Mesendoderm (in vitro differentiated cells): ENCODE data around the gene AHRR.
"Not testable (repeated sequence)": the region's sequence is repeated elsewhere in the genome, so short reads cannot be mapped to it uniquely, and the experiment has no call there.

Experiments
- DNase-seq: peaks from one replicate; pipeline ENCODE4 v3.0.0; 2013
- H2AK5ac ChIP-seq: 2 replicates; pipeline ENCODE4 v1.6.1; 2013; ENCODE audit warnings: low read length, inconsistent platforms
- H2BK120ac ChIP-seq: 2 replicates; pipeline ENCODE4 v1.6.1; 2013; ENCODE audit warnings: low read depth, mild to moderate bottlenecking, low read length, moderate library complexity, mixed read lengths
- H2BK15ac ChIP-seq: replicated peaks from 2 replicates; pipeline ENCODE4 v1.6.1; 2013; ENCODE audit warnings: low read depth, mild to moderate bottlenecking, moderate library complexity
- H2BK5ac ChIP-seq: 2 replicates; pipeline ENCODE4 v1.6.1; 2013; ENCODE audit warnings: low read length, inconsistent platforms
- H3K18ac ChIP-seq: 2 replicates; pipeline ENCODE4 v1.6.1; 2013; ENCODE audit warnings: mild to moderate bottlenecking, low read length, mixed read lengths
- H3K23ac ChIP-seq: one replicate; pipeline ENCODE4 v1.6.1; 2013; ENCODE audit warnings: low read length
- H3K27ac ChIP-seq: 2 replicates; pipeline ENCODE4 v1.5.1; 2013; ENCODE audit warnings: low read depth, mild to moderate bottlenecking, inconsistent platforms, low read length, moderate library complexity
- H3K27me3 ChIP-seq: 2 replicates; pipeline ENCODE4 v1.6.1; 2013; ENCODE audit warnings: low read length, control low read depth, mild to moderate bottlenecking, inconsistent platforms; ENCODE audit not compliant: insufficient read depth, poor library complexity
- H3K36me3 ChIP-seq: 2 replicates; pipeline ENCODE4 v1.6.1; 2013; ENCODE audit warnings: low read length, inconsistent platforms; ENCODE audit not compliant: control insufficient read depth, insufficient read depth
- H3K4ac ChIP-seq: one replicate; pipeline ENCODE4 v1.6.1; 2013; ENCODE audit warnings: low read depth, mild to moderate bottlenecking, low read length, moderate library complexity
- H3K4me1 ChIP-seq: 2 replicates; pipeline ENCODE4 v1.6.1; 2013; ENCODE audit warnings: low read depth, low read length, inconsistent platforms; ENCODE audit not compliant: control insufficient read depth
- H3K4me2 ChIP-seq: 2 replicates; pipeline ENCODE4 v1.6.1; 2013; ENCODE audit warnings: low read length
- H3K4me3 ChIP-seq: 2 replicates; pipeline ENCODE4 v1.5.1; 2013; ENCODE audit warnings: mild to moderate bottlenecking, low read length
- H3K56ac ChIP-seq: one replicate; pipeline ENCODE4 v1.6.1; 2013; ENCODE audit warnings: low read length
- H3K79me1 ChIP-seq: 2 replicates; pipeline ENCODE4 v1.6.1; 2013; ENCODE audit warnings: low read length, inconsistent platforms
- H3K79me2 ChIP-seq: 2 replicates; pipeline ENCODE4 v1.6.1; 2013; ENCODE audit warnings: mild to moderate bottlenecking, low read length; ENCODE audit not compliant: control insufficient read depth, insufficient read depth
- H3K9ac ChIP-seq: 2 replicates; pipeline ENCODE4 v1.6.1; 2013; ENCODE audit warnings: low read length, inconsistent platforms
- H4K5ac ChIP-seq: one replicate; pipeline ENCODE4 v1.6.1; 2013; ENCODE audit warnings: low read length
- H4K8ac ChIP-seq: one replicate; pipeline ENCODE4 v1.6.1; 2013; ENCODE audit warnings: low read depth, mild to moderate bottlenecking, control low read depth, low read length, moderate library complexity
- WGBS: extraction: QIAGEN DNeasy Blood & Tissue Kit; methylation state at CpG from one replicate; pipeline ENCODE4 v1.1.7; 2013; ENCODE audit warnings: low lambda C conversion rate, missing lambda C conversion rate; ENCODE audit not compliant: insufficient coverage; ENCODE audit errors: extremely low coverage; 5-methylcytosine and 5-hydroxymethylcytosine counted together

The AHRR gene

DNA sequence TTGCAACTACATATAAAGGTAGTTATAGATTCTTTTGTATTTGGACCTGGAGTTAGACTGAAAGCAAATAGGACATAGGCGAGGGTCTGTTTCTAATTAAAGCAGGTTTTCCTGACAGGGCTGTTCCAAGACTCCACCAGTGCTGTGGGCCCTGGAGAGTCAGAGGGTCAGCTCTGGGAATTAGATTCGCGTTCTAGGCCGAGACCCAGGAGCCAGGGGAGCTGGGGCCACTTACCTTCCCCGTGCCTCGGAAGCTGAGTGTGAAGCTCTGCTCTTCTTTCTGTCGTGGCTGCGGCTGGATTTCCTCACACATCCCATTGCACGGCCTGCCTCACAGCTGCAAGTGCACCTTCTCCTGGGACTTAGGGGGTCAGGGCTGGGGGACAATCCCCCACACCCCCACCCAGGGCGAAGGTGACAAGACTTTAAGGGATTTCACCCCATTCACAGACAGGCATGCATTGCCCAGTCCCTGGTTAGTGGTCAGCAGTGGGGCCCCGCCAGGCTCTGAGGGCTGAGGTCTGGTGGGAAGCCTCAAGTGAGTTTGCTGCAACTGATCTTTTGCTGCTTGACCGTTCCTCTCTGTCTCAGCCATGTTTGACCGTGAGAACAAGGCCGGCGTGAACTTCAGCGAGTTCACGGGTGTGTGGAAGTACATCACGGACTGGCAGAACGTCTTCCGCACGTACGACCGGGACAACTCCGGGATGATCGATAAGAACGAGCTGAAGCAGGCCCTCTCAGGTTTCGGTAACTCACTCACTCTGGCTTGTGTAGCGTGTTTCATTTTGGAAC, 15.3 kb upstream of the AHRR start:
- Histone ChIP-seq H2BK15ac (no peak overlapping the region), H3K4ac (no peak overlapping the region), H3K27ac (no peak overlapping the region), H3K56ac (no peak overlapping the region), H3K4me1 (no peaks in the 10 kb centered on the region), H2AK5ac (no peak overlapping the region), H4K8ac (no peak overlapping the region), H3K36me3 (peaks cover 1% of the 10 kb centered on the region), H3K79me2 (no peaks in the 10 kb centered on the region), H4K5ac (no peak overlapping the region), H3K18ac (no peak overlapping the region), H3K79me1 (peaks cover 4% of the 10 kb centered on the region), H2BK5ac (no peak overlapping the region), H3K4me3 (no peak overlapping the region), H3K23ac (no peak overlapping the region), H3K27me3 (no peaks in the 10 kb centered on the region), H2BK120ac (no peak overlapping the region), H3K4me2 (no peak overlapping the region), H3K9ac (no peak overlapping the region)
- no peak for DNase-seq
- WGBS, result no CpG with 5 or more reads among the region's 28 CpGs

- H3K18ac ChIP-seq, result no peak overlapping the region
- no peak overlapping the region for H2BK5ac ChIP-seq
- no peaks in the 10 kb centered on the region for H3K79me2 ChIP-seq
- no peak overlapping the region for H3K23ac ChIP-seq
- H3K4me3 ChIP-seq, result no peak overlapping the region
- H2BK15ac ChIP-seq, result no peak overlapping the region
- no peak overlapping the region for H3K27ac ChIP-seq
- no peak overlapping the region for H3K4me2 ChIP-seq
- no peak overlapping the region for H3K56ac ChIP-seq
- H3K4ac ChIP-seq, result no peak overlapping the region
- no peak overlapping the region for H4K8ac ChIP-seq
- DNase-seq, result no peak
- H3K36me3 ChIP-seq, result peaks cover 1% of the 10 kb centered on the region
- H2BK120ac ChIP-seq, result no peak overlapping the region
- H4K5ac ChIP-seq, result no peak overlapping the region
- no peaks in the 10 kb centered on the region for H3K4me1 ChIP-seq
- peaks cover 4% of the 10 kb centered on the region for H3K79me1 ChIP-seq
- no peak overlapping the region for H3K9ac ChIP-seq
- WGBS, result no CpG with 5 or more reads among the region's 26 CpGs
- no peak overlapping the region for H2AK5ac ChIP-seq
- no peaks in the 10 kb centered on the region for H3K27me3 ChIP-seq
Observed at GRCh38 chr5:307306-307705, 14.2 kb upstream of the AHRR start.

DNA sequence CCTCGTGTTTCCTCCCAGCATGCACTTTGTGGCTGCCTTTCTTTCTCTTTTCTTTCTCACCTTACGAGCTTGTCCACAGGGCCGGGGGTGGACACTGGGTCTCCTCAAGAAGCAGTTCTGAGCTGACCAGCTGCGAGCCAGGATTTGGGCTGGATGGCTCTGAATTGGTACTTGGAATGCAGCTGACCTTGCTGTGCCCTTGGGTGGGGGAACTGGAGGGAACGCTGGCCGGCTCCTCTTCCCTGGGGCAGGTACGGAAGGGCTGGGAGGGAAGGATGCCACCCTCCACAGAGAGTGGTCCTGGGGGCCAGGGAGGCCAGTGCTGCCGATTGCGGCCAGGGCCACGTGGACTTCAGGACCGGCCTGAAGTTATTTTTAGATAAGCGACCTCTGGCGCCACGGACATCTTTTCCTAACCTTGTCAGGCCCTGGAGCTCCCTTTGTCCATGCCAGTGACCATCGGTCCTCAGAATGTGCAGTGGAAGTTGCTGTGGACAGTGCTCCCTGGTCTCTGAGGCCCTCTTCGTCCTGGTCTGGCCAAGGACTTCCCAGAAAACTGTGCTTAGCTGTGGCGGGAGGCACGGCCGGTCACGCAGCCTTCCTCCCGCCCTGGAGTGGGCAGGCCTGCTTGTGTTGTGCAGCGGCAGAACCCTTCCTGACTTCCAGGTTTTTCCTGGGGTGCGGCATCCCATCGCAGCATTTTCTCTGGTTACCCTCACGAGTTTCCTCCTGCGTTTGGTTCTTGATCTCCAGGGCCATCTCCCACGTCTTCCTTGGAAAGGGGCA, 13.5 kb upstream of the AHRR start:
- H3K79me2 ChIP-seq, result no peaks in the 10 kb centered on the region
- H3K36me3 ChIP-seq, result peaks cover 1% of the 10 kb centered on the region
- H3K79me1 ChIP-seq, result peaks cover 4% of the 10 kb centered on the region
- H3K27me3 ChIP-seq, result no peaks in the 10 kb centered on the region
- no peak overlapping the region for H4K5ac ChIP-seq
- H2BK15ac ChIP-seq, result no peak overlapping the region
- H3K4me3 ChIP-seq, result no peak overlapping the region
- no peak overlapping the region for H3K4ac ChIP-seq
- H4K8ac ChIP-seq, result no peak overlapping the region
- no peak overlapping the region for H3K9ac ChIP-seq
- no peaks in the 10 kb centered on the region for H3K4me1 ChIP-seq
- no peak overlapping the region for H2BK120ac ChIP-seq
- no peak for DNase-seq
- H3K4me2 ChIP-seq, result no peak overlapping the region
- H3K27ac ChIP-seq, result no peak overlapping the region
- H2AK5ac ChIP-seq, result no peak overlapping the region
- no peak overlapping the region for H2BK5ac ChIP-seq
- no peak overlapping the region for H3K23ac ChIP-seq
- H3K18ac ChIP-seq, result no peak overlapping the region
- H3K56ac ChIP-seq, result no peak overlapping the region
- no CpG with 5 or more reads among the region's 27 CpGs for WGBS

DNA sequence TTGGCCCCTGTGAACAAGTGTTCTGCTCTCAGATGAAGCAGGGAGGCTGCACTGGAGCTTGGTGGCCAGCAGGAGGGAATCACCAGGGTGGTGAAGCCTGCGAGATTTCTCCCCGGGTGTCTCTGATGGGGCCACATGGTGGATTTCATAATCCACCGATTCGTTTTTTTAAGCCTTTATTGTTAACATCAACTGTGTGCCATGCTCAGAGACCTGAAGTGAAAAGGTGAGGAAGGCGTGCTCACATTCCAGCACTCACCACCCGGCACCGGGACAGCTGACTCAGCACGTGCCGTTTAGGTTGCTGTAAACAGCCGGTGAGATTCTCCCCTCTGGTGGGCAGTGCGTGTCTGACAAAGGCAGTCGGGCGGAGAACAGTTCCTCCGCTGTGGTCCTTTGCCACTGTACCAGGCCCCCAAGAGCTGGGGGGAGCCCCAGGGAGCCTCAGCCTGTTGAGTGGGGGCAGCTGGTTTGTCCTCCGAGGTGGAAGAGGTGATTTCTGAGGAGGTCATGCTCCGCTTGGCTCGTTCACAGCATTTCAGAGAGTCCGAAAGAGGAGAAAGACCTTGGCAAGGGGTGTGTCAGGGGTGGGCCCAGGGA, 12.7 kb upstream of the AHRR start:
- Histone ChIP-seq H3K27me3 (no peaks in the 10 kb centered on the region), H3K9ac (no peak overlapping the region), H3K79me1 (peaks cover 4% of the 10 kb centered on the region), H3K27ac (no peak overlapping the region), H3K36me3 (peaks cover 1% of the 10 kb centered on the region), H3K4me1 (no peaks in the 10 kb centered on the region), H3K18ac (no peak overlapping the region), H3K79me2 (no peaks in the 10 kb centered on the region), H3K23ac (no peak overlapping the region), H3K4me3 (no peak overlapping the region), H3K4ac (no peak overlapping the region), H3K56ac (no peak overlapping the region), H2BK120ac (no peak overlapping the region), H4K5ac (no peak overlapping the region), H2BK5ac (no peak overlapping the region), H2BK15ac (no peak overlapping the region), H2AK5ac (no peak overlapping the region), H3K4me2 (no peak overlapping the region), H4K8ac (no peak overlapping the region)
- no peak for DNase-seq
- WGBS, result no CpG with 5 or more reads among the region's 18 CpGs

DNA sequence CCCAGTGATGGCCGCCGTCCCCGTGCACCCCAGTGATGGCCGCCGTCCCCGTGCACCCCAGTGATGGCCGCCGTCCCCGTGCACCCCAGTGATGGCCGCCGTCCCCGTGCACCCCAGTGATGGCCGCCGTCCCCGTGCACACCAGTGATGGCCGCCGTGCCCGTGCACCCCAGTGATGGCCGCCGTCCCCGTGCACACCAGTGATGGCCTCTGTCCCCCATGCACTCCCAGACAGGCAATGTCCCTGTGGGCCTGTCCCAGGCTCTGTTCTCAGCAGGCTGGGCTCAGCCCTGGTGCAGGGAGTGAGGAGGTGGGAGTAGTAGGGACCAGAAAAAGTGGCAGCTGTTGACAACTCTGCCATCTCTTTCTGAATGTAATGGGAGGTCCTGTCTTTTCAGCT, 11.7 kb upstream of the AHRR start:
- H3K4me1 ChIP-seq, H2BK15ac ChIP-seq, H3K27me3 ChIP-seq, H2BK120ac ChIP-seq, H4K8ac ChIP-seq, H4K5ac ChIP-seq, H3K79me2 ChIP-seq, H3K4ac ChIP-seq, H3K56ac ChIP-seq, H2AK5ac ChIP-seq, H3K23ac ChIP-seq, H2BK5ac ChIP-seq, H3K4me3 ChIP-seq, H3K36me3 ChIP-seq, H3K4me2 ChIP-seq, H3K27ac ChIP-seq, H3K18ac ChIP-seq, DNase-seq, H3K9ac ChIP-seq, H3K79me1 ChIP-seq: not testable (repeated sequence)
- WGBS, result no CpG with 5 or more reads among the region's 21 CpGs
